GM19397 (cell line): ENCODE data around the gene ERFL.

Experiments used
- ATAC-seq: cut with Tn5 transposase; IDR thresholded peaks from one replicate; pipeline ENCODE4 v1.9.1; 2021; ENCODE audit warnings: mild to moderate bottlenecking, moderate library complexity; ENCODE audit not compliant: unreplicated experiment

ERFL gene

DNA sequence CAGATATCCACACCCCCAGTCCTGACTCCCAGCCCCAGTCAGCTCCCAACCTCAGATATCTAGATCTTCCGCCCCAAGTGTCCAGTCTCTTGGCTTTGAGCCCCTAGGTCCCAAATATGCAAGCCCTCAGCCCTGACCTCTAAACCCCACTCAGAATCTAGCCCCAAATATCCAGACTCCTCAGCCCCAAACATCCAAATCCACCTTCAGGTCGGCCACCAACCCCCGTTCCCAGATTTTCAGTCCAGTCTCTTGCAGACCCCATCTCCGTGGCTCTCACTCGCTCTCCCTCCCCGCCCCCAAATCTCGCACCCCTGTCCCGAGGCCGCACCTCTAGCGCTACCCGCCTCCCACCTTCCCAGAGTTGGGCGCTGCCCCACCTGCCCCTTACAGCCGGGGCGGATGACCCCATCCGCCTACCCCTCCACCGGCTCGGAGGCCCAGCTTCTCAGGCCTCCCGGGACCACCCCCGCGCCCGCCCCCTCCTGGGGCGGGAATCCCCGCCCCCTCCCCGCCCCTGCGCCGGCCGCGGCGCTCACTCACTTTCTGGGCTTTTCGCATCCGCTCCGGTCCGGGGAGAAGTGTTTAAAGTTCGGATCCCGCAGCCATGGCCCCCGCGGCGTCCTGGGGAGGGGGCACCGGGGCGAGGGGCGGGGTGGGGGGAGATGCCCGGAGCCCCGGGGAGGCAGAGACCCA, 604 bp downstream of the ERFL start:
- ATAC-seq: no peak

DNA sequence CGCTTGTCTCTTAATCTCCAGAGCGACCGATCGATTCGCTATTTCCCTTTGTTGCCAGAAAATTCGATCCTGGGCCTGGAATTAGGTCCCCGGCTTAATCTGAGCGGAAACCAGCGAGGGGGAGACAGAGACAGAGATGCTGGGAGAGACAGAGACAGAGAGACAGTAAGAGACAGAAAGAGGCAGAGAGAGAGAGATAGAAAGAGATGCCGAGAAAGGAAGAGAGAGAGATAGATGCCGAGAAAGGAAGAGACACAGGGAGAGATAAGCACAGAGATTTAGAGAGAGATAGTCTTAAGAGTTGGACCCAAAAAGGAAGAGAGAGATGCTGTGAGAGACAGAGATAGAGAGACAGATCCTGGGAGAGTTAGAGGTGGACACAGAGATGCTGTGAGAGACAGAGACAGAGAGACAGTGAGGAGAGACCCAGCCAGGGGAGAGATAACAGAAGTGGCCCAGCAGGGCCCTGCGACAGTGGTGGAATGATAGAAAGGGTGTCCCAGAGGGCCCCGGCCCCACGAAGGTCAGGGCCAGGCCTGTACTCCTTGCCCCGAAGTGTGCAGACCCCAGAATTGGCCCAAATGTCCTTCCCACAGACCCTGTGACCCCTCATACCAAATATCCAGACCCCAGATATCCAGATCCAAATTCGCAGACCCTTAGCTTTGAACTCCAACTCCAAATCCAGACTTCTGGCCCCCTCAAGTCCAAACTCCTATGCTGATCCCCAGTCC, 1.3 kb downstream of the ERFL start:
- ATAC-seq: no peak

DNA sequence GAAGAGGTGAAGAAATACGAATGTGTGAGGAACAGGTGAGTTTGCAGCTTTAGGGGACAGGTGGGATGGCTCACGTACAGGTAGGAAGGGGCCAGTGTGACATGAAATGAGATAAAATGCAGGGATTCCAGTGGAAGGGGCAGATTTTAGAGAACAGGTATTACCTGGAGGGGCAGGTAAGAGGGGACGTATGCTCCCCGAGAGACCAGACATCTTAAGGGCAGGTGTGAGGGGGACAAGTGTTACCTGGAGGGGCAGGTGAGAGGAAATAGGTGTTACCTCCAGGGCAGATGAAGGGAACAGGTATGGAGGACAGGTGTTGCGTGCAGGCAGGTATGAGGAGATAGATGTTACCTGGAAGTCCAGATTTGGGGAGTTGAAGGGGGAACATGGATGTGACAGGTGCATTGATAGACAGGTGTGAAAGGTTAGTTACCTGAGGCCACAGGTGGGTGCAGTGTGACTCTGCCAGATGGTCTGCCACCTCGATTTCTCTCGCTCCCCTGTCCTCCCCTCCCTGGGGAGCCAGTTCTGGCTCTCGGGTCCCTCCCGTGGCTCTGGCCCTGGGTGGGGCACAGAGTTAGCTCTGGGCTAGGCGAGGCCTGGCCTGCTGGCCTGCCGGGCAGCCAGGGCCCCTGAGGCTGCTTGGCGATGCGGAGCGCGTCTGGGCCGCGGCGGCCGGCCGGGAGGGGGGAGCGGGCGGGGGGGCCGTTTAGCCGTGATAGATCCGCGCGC, 2.1 kb downstream of the ERFL start:
- ATAC-seq: no peak

DNA sequence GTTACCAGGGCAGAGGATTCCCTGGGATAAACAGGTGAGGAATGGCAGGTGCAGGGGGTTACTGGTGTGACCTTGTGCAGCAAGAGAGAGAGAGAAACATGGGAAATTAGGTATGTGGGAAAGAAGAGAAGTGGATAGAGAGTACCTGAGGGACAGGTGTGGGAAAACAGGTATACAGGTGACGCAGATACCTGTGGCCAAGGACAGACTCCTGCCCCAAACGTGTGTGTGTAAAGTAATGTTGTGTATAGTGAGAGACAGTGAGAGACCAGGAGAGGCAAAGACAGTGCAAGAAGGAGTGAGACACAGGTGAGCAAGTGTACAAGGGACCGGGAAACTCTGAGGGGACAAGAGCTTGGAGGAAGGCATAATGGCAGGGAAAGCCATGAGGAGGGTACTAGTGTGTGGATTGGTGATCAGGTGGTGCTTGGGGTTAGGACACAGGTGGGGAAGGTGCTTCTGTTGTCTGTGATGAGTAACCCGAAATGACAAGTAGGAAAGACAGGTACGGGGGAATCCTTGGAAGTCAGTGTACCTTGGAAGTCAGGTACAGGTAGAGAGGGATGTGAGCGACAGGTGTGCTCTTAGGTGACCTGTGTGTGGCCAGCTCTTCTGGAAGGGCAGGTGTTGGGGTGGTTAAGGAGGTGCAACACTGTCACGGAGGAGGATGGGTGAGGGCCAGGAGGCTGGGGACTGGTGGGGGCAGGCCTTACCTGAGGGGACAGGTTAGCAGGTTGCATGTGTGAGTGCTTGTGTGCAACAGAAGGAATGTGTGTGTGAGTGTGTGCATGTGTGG, 2.8 kb downstream of the ERFL start:
- no peak for ATAC-seq

DNA sequence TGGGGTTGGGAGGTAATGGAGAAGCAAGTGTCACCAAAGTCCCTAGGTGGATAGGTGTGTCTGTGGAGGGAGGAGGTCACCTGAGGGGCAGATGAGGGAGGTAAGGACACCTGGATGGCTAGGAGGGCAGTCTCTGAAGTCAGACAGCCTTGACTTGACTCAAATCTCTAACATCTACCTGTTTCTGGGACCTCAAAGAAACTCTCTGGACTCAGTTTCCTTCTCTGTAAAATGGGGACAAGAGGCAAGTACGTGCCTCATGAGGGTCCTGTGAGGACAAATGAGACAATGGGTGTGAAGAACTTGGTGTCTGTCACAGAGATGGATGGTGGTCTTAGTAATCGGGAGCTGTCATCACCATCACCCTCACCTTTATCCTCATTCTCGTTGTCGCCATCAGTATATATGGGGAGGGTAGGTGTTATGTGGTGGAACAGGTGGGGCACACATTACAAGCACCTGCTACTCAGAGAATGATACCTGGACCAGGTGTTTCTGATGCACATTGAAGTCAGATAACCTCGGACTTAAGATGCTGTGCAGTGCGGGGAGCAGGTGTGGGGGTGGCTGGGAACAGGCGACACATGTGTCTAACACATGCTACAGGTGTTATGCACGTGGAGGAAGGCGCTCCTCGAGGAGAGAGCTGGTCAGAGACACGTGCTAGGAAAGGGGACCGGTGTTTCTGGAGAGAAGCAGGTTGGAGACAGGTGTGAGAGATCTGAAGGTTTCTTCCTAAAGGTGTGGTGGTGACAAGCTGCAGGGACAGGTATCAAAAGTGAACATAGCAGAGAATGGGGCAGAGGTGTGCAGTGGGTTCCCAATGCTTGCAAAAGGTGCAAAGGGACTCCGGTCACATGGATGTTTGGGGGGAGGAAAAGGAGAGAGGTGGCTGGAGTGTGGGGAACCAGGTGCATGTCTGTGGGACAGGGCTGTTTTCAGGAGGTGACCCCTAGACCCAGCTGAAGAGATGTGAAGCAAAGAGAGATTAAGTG, 3.8 kb downstream of the ERFL start:
- ATAC-seq: no peak

DNA sequence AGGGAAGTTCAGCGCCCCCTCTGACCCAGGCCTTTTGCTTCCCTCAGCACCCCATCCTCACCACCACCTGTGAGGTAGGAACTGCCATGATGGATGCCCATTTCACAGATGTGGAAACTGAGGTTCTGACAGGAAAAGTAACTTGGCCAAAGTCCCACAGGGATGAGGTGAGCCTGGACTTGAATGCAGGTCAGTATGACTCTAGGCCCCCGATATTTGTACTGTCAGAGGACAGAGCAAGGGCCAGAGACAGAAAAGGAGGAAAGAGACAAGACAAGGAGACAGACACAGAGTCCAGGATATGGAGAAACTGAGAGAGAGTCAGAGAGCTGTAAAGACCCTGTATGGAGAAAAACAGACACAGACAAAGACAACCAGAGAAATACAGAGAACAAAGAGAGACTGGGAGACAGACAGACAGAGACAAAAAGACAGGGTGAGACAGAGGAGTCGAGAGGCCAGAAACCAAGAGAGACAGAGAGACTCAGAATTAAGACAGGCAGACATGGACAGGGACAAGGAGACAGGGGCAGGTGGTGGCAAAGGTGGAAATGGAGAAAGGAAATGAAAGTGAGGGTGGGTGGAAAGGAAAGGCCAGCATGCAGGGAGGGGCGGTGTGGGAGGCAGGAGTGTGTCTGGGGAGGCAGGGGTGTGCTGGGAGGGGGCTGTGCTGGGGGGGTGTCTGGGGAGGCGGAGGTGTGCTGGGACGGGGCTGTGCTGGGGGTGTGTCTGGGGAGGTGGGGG, 5.0 kb downstream of the ERFL start:
- ATAC-seq: no peak

DNA sequence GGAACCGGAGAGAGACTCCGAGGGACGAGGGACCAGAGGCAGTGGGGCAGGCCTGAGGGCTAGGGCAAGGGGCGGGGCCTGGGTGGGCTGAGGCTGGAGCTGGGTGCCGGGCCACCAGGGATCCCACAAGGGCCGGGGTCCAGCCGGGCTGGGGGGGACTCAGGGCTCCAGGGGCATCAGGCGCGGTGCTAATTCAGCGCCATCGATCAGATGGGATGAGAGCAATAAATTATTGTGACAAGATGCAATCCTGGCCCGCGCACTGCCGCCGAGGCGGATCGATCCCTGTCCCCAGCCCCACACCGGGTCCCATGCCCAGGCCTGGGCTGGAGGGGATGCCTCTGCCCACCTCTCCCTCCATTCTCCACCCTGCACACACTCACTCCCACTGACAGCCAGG, 5.7 kb downstream of the ERFL start:
- no peak for ATAC-seq

DNA sequence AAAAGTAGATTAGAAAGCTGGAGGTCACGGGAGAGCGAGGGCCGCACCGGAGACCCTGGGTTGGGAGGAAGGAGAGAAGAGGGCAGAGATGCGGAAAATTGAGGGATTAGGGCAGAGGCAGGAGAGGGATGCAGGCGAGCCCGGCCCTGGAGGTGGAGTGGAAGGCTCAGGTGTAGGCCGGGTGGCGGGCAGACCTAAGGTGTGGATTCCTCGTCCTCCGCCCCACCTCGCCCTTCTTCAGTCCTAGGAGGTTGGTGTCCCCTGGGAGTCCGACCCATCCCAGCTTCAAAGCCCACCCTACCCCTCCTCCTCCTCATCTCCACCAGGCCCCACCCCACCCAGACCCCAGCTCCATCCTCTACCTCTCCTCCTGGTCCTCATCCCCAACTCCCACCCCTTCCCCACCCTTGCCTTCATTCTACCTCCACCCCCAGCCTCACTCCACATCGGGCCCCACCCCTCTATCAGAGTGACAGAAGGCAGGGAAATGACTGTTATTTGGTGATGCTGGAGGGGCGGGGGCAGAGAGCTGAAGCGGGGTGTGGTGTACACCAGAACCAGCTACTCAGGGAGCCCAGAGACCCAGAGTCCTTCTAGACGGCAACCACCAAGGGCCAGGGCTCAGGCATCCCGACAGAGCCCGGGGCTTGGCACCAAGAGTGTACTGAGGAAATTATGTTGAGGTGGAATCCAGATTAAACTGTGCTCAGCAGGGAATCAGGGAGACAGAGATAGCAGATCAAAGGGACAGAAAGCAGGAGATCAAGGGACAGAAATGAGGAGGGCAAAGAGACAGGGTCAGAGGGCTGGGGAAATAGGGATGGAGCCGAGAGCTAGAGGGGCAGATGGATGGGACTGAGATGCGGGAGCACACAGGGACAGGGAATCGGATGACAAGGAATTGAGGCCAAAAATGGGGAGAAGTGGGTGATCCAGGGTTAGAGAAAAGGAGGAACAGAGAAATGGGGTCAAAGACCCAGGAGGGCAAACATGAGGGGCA, 6.4 kb downstream of the ERFL start:
- no peak for ATAC-seq

DNA sequence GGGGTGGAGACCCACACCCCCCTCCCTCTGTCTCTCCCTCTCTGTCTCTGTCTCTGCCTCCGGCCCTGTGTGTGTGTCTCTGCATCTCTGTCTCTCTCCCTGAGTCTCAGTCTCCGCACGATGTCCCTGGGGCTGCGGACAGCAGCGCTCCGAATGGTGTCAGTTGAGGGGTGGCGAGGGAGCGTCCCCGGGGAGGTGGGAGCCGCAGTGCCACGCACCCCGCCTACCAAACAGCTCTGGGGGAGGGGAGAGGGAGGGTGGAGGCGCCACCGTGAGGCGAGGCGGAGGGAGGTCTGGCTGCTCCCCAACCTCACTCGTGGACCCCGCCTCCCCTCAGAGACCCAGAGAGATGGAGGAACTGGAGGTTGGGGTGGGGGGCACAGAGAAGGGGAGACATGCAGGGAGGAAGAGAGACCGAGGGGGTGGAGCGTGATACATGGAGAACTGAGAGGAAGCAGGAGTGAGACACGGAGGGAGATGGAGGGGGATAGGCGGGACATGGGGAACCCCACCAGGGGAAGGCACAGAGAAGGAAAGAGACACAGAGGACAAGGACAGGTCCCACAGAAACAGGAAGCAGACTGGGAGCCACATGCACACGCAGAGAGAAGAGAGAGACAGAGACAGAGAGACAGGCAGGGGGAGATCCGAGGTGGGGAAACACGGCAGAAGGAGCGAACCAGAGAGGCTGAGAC, 7.2 kb downstream of the ERFL start:
- no peak for ATAC-seq

DNA sequence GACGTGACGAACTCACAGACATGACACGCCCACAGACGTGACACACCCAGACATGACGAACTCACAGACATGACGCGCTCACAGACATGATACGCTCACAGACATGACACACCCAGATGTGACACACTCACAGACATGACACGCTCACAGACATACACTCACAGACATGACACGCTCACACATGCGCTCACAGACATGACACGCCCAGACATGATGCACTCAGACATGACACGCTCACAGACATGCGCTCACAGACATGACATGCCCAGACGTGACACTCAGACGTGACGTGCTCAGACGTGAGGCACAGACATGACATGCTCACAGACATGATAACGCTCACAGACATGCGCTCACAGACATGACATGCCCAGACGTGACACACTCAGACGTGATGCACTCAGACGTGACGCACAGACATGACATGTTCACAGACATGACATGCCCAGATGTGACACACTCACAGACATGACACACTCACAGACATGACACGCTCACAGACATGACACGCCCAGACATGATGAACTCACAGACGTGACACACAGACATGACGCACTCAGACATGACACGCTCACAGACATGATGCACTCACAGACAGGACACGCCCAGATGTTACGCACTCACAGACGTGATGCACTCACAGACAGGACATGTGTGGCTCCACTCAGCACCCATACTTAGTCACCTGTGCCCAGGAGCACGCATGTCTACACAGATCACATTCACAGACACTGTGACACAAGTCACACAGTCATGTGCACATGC, 8.1 kb downstream of the ERFL start:
- ATAC-seq: no peak

DNA sequence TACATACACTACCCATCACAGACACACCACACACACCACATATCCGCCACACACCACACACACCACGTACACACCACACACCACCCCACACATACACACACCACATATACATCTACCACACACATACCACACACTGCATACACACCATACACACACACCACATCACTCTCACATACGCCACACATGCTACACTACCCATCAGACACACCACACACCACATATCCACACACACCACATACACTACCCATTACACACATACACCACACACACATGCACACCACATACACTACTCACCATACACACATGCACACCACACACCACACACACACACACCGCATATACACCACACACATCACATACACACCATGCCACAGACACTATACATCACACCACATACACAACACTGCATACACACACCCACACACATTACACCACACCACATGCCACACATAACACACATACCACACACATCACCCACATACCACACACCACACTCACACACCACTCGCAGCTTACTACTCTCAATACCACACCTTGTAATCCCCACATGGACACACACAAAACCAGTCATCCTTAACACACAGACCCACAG, 9.5 kb downstream of the ERFL start:
- no peak for ATAC-seq

DNA sequence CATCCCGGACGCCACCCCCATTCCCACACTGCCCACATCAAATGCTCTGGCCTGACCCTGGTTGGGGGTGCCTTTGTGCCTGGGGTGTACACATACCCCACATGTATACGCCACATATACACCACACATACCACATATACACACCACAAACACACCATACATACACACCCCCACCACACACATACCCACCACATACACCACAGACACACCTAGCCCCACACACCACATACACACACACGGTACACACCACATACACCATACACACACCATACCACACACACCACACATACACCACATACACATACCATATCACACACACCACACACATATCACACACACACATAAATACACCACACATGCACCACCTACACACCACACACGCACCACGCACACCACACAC, 10.2 kb downstream of the ERFL start:
- no peak for ATAC-seq

DNA sequence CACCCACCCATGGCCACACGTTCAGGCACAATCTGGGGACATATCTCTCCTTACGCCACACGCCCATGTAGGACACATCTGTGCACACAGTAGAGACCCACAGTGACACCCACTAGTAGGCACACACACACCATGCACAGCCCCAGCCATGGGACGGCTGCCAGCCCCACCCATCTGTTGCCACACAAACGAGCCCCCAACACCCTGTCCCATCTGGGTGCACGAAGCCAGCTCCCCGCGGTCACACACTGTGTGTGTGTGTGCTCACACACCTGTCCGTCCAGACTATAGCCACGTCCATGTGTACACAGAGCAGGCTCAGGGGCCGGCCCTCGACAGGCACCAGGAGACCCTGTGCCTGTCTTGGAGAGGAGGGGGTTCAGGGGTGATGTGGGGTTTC, 10.6 kb downstream of the ERFL start:
- no peak for ATAC-seq

DNA sequence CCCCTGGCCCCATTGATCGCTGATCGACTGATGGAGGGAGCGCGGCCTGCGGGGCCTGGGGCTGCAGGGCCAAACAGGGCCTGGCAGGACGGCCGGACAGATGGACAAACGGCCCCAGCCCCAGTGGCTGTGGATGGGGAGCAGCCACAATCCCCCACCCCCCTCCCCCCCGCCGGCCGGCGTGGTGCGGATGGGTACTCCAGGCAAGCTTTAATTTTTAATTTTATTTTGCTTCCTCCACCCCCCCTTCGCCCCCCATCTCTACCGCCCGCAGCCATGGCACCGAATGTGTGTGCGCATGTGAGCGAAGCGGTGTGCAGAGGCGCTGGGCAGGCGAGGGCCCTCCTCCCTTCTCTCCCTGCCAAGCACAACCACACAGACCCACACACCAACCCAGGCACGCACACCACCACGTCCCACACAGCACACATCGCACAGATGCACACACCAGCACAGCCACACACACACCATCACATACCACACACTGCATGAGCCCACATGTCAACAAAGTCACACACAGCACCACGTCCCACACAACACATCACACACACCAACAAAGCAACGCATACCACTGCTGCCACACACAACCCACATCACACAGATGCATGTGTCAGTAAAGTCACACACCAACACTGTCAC, 12.4 kb downstream of the ERFL start:
- no peak for ATAC-seq

DNA sequence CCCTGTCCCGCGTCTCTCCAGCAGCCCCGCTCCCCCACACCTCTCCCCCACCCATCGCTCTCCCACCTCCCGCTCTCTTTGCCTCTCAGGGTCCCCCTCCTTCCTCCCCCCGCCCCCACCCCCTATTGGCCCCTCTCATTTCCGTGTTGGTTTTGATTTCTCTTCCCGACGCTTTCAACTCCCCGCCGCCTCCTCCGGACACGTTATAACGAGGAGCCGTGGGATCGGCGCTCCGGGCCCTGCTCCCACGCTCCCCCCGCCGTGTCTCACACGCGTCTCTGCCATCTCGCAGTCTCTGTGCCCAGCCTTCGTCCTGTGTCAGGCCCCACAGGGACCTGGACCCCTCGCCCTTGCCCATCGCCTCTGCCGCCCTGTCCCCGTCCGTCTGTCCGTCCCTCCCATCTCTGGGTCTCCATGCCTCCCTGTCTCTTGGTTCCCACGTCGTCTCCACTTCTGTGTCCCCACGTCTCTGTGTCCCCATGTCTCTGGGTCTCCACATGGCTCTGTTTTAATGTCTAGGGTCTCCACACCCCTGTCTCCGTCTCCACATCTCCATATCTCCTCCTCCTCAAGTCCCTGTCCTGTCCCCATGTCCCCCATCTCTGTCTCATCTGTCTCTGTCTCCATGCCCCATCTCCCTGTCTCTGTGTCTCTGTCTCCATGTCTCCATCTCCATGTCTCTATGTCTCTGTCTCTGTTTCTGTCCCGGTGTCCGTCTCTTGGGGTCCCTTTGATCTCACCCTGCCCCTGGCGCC, 13.1 kb downstream of the ERFL start:
- ATAC-seq: no peak
